Spinal cord (tissue), 10 donors: Measurements from ENCODE around the gene CCNB1. TPM values are rescaled to one million over a fixed set of nuclear protein-coding genes. Genes with fewer than 3 reads are reported as not detected.
"Not testable (repeated sequence)": the region's sequence is repeated elsewhere in the genome, so short reads cannot be mapped to it uniquely, and the experiment has no call there.

ENCODE experiments used
- DNase-seq, 6 donors: peaks; one replicate each; pipeline versions ENCODE4 v3.0.0 to v3.0.0-alpha.2; 2013 to 2015; ENCODE audit warnings: low spot score in 6 of 6, low read depth in 4 of 6
- H3K27ac ChIP-seq: one replicate; pipeline ENCODE4 v1.5.1; 2013; ENCODE audit warnings: low read depth, low read length, control low read depth
- H3K27me3 ChIP-seq: one replicate; pipeline ENCODE4 v1.6.1; 2013; ENCODE audit warnings: low read length; ENCODE audit not compliant: control insufficient read depth, insufficient read depth
- H3K36me3 ChIP-seq: one replicate; pipeline ENCODE4 v1.6.1; 2013; ENCODE audit warnings: low read length; ENCODE audit not compliant: control insufficient read depth, insufficient read depth
- H3K4me1 ChIP-seq: one replicate; pipeline ENCODE4 v1.6.1; 2013; ENCODE audit warnings: low read length; ENCODE audit not compliant: control insufficient read depth, insufficient read depth
- H3K4me3 ChIP-seq: one replicate; pipeline ENCODE4 v1.5.1; 2013; ENCODE audit warnings: low read depth, low read length, control low read depth
- H3K9me3 ChIP-seq: one replicate; pipeline ENCODE4 v1.6.1; 2013; ENCODE audit warnings: low read length; ENCODE audit not compliant: control insufficient read depth, insufficient read depth
- WGBS: methylation state at CpG from one replicate; pipeline ENCODE4 v1.1.5; 2013; ENCODE audit warnings: missing lambda C conversion rate; ENCODE audit not compliant: insufficient coverage; 5-methylcytosine and 5-hydroxymethylcytosine counted together
- polyA plus RNA-seq, 2 donors: library from polyadenylated mRNA; unstranded; fragments of 120-200 nt; gene quantifications; one replicate each; pipeline ENCODE4 v1.2.1, GENCODE V29; 2013; ENCODE audit not compliant: insufficient read length in 2 of 2
- total RNA-seq, 2 donors: library from RNA; depleted of rRNA in 1 of 2; stranded (reverse); fragments of 120-200 nt in 1 of 2; fragments of >200 nt in 1 of 2; gene quantifications; one replicate each; pipeline versions ENCODE4 v1.2.3 to v1.2.4, GENCODE V29; 2013 to 2014
- donor health status: healthy.

Gene CCNB1
- total and polyA plus RNA-seq, 4 donors = 38.0 to 47.2 (median 41.6) TPM

- H3K27me3 ChIP-seq, H3K9me3 ChIP-seq, DNase-seq, H3K36me3 ChIP-seq, H3K4me1 ChIP-seq, H3K27ac ChIP-seq, H3K4me3 ChIP-seq: not testable (repeated sequence)
- WGBS = 100% methylated on average over 2 of the region's 4 CpGs
These were observed 26.7 kb upstream of the CCNB1 start for GRCh38 chr5:69140239-69140638.

GRCh38 chr5:69140827-69141226 lies 26.1 kb upstream of the CCNB1 start:
- no peaks in the 10 kb centered on the region for H3K27me3 ChIP-seq
- H3K36me3 ChIP-seq = no peaks in the 10 kb centered on the region
- no peak for DNase-seq
- no peaks in the 10 kb centered on the region for H3K4me1 ChIP-seq
- H3K4me3 ChIP-seq = no peak overlapping the region
- H3K27ac ChIP-seq = no peak overlapping the region
- peaks cover 5% of the 10 kb centered on the region for H3K9me3 ChIP-seq
- WGBS = no CpG with 5 or more reads among the region's 1 CpG

GRCh38 chr5:69148576-69148975 lies 18.4 kb upstream of the CCNB1 start:
- not testable (repeated sequence) for H3K27me3 ChIP-seq, DNase-seq, H3K4me3 ChIP-seq, H3K27ac ChIP-seq, H3K9me3 ChIP-seq, H3K36me3 ChIP-seq, H3K4me1 ChIP-seq
- 96% methylated on average over 3 of the region's 7 CpGs for WGBS

- H3K9me3 ChIP-seq = no peaks in the 10 kb centered on the region
- H3K27ac ChIP-seq = no peak overlapping the region
- H3K4me3 ChIP-seq = no peak overlapping the region
- no peaks in the 10 kb centered on the region for H3K27me3 ChIP-seq
- 100% methylated on average over 2 of the region's 2 CpGs for WGBS
- peaks cover 2% of the 10 kb centered on the region for H3K36me3 ChIP-seq
- H3K4me1 ChIP-seq = no peaks in the 10 kb centered on the region
- DNase-seq = no peak
These were observed 17.8 kb upstream of the CCNB1 start for GRCh38 chr5:69148981-69149675.

- H3K9me3 ChIP-seq = no peaks in the 10 kb centered on the region
These were observed 17.3 kb upstream of the CCNB1 start for GRCh38 chr5:69149676-69150010.

GRCh38 chr5:69152731-69153130 lies 14.2 kb upstream of the CCNB1 start:
- Histone ChIP-seq H3K9me3 (no peaks in the 10 kb centered on the region), H3K4me1 (no peaks in the 10 kb centered on the region), H3K4me3 (no peak overlapping the region), H3K27me3 (no peaks in the 10 kb centered on the region), H3K27ac (no peak overlapping the region), H3K36me3 (peaks cover 2% of the 10 kb centered on the region)
- WGBS = 100% methylated on average over 1 of the region's 3 CpGs
- DNase-seq = no peak

More at GRCh38 chr5:69149676-69150010, 17.3 kb upstream of the CCNB1 start:
- WGBS = 90% methylated on average over 5 of the region's 5 CpGs
- H3K4me3 ChIP-seq = no peak overlapping the region
- H3K27me3 ChIP-seq = no peaks in the 10 kb centered on the region
- no peak overlapping the region for H3K27ac ChIP-seq
- DNase-seq = no peak
- H3K36me3 ChIP-seq = peaks cover 2% of the 10 kb centered on the region
- H3K4me1 ChIP-seq = no peaks in the 10 kb centered on the region

GRCh38 chr5:69156456-69156855 lies 10.5 kb upstream of the CCNB1 start:
- Histone ChIP-seq H3K4me3 (no peak overlapping the region), H3K9me3 (no peaks in the 10 kb centered on the region), H3K36me3 (no peaks in the 10 kb centered on the region), H3K27me3 (no peaks in the 10 kb centered on the region), H3K4me1 (no peaks in the 10 kb centered on the region), H3K27ac (no peak overlapping the region)
- WGBS = 100% methylated on average over 1 of the region's 11 CpGs
- no peak for DNase-seq

- no peaks in the 10 kb centered on the region for H3K27me3 ChIP-seq
- H3K4me1 ChIP-seq = no peaks in the 10 kb centered on the region
- WGBS = no CpG with 5 or more reads among the region's 3 CpGs
- DNase-seq = no peak
- no peak overlapping the region for H3K27ac ChIP-seq
- no peaks in the 10 kb centered on the region for H3K36me3 ChIP-seq
- H3K4me3 ChIP-seq = no peak overlapping the region
- H3K9me3 ChIP-seq = no peaks in the 10 kb centered on the region
These were observed 8.9 kb upstream of the CCNB1 start for GRCh38 chr5:69158039-69158438.

GRCh38 chr5:69160651-69161050 lies 6.3 kb upstream of the CCNB1 start:
- no peaks in the 10 kb centered on the region for H3K36me3 ChIP-seq
- 75% methylated on average over 13 of the region's 16 CpGs for WGBS
- no peaks in the 10 kb centered on the region for H3K4me1 ChIP-seq
- H3K9me3 ChIP-seq = no peaks in the 10 kb centered on the region
- no peak overlapping the region for H3K27ac ChIP-seq
- no peaks in the 10 kb centered on the region for H3K27me3 ChIP-seq
- DNase-seq = no peak
- H3K4me3 ChIP-seq = no peak overlapping the region

- WGBS = 1% methylated on average over 10 of the region's 11 CpGs
These were observed 524 bp downstream of the CCNB1 start for GRCh38 chr5:69167493-69167855.

More at GRCh38 chr5:69167493-69167855, 524 bp downstream of the CCNB1 start:
- Histone ChIP-seq H3K36me3 (peaks cover 14% of the 10 kb centered on the region), H3K9me3 (no peaks in the 10 kb centered on the region), H3K4me1 (peaks cover 16% of the 10 kb centered on the region), H3K27me3 (no peaks in the 10 kb centered on the region), H3K4me3 (peak overlapping the region; percentile 92), H3K27ac (peak overlapping the region; percentile 64)
- DNase-seq = peak in 1 of 6 donors; percentile 3
